ENCODE measurements around the gene CCDC47. TPM values are rescaled to one million over a fixed set of nuclear protein-coding genes. Genes with fewer than 3 reads are reported as not detected.

Gene CCDC47
- total and polyA plus RNA-seq, 2 of the 13 experiments (the other 11 are each of a cell fraction or from before 2014, with no cell fraction given): 59.3 to 99.5 TPM

GRCh38 chr17:63773272-63774140, at the start of gene CCDC47 (continued):
- TF ChIP-seq BCL3 (CRISPR knock-in tag; IDR thresholded peaks at IDR 0.05) (peak; percentile 94), ZNF343 (CRISPR knock-in tag; IDR thresholded peaks at IDR 0.05) (no peak; the same call in 1 of the 2 replicates), HCFC1 (IDR thresholded peaks at IDR 0.05; ENCODE audit: low read depth, low read length) (peak; percentile 67), ZNF7 (CRISPR knock-in tag; IDR thresholded peaks at IDR 0.05) (no peak), ZNF121 (CRISPR knock-in tag; IDR thresholded peaks at IDR 0.05) (peak; percentile 30; the same call in 1 of the 2 replicates), KLF6 (CRISPR knock-in tag; IDR thresholded peaks at IDR 0.05) (peak; percentile 79), JDP2 (CRISPR knock-in tag; IDR thresholded peaks at IDR 0.05; ENCODE audit: borderline replicate concordance) (no peak), HHEX (CRISPR knock-in tag; IDR thresholded peaks at IDR 0.05) (0 out of 2 replicates have a peak, but pooled peaks have one; percentile 5), NKX3-1 (CRISPR knock-in tag; IDR thresholded peaks at IDR 0.05) (peak; percentile 84), ZNF740 (CRISPR knock-in tag; IDR thresholded peaks at IDR 0.05) (0 out of 2 replicates have a peak, but pooled peaks have one; percentile 38), ZNF460 (CRISPR knock-in tag; IDR thresholded peaks at IDR 0.05; ENCODE audit: borderline replicate concordance) (peak; percentile 65; the same call in 1 of the 2 replicates), BATF2 (CRISPR knock-in tag; IDR thresholded peaks at IDR 0.05) (peak; percentile 86), CCDC6 (CRISPR knock-in tag; IDR thresholded peaks at IDR 0.05) (peak; percentile 85; the same call in 1 of the 2 replicates), MAFK (conservative IDR thresholded peaks at IDR 0.05 in 1 of 2, IDR thresholded peaks at IDR 0.05 in 1 of 2; ENCODE audit: low read length in 2 of 2) (no peak), TBX3 (IDR thresholded peaks at IDR 0.05; ENCODE audit: borderline replicate concordance) (peak; percentile 66; the same call in 1 of the 2 replicates), SMC3 (IDR thresholded peaks at IDR 0.05; ENCODE audit: low read length) (peak; percentile 10; the same call in 1 of the 2 replicates), ESRRA (CRISPR knock-in tag; IDR thresholded peaks at IDR 0.05; ENCODE audit: low read depth) (peak; percentile 57), ZFX (CRISPR knock-in tag; IDR thresholded peaks at IDR 0.05; ENCODE audit: low read depth) (peak; percentile 98), TMF1 (CRISPR knock-in tag; IDR thresholded peaks at IDR 0.05; ENCODE audit: low read depth) (no peak; the same call in 1 of the 2 replicates), ZNF546 (CRISPR knock-in tag; conservative IDR thresholded peaks at IDR 0.05) (peak; percentile 29; the same call in 1 of the 2 replicates), ZBTB20 (CRISPR knock-in tag; IDR thresholded peaks at IDR 0.05; ENCODE audit: borderline replicate concordance, low read depth) (no peak; the same call in 1 of the 2 replicates)
